ENCODE measurements around the gene TRIM29.

Gene TRIM29

DNA sequence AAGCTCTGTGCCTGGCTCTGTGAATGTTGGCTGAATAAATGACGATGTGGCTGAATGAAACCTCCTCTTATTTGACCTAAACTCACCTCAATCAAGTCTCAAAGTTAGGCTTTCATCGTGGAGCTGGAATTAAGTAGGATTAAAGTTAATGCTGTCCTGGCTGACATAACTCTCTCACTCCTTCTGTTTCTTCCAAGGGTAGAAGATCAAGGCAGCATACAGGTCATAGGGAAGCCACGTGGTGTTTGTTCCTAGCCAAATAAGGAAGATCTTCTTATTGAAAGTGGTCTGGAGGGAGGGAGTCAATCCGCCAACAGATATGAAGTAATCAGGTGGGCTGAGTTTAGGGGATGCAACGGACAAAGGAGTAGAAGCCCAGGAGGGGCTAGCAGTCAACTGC, 59.5 kb downstream of the TRIM29 start:
- no peak for DNase-seq (ENCODE audit: low read depth, low spot score)
- no peak overlapping the region for H3K4me3 ChIP-seq (ENCODE audit: low read length)

DNA sequence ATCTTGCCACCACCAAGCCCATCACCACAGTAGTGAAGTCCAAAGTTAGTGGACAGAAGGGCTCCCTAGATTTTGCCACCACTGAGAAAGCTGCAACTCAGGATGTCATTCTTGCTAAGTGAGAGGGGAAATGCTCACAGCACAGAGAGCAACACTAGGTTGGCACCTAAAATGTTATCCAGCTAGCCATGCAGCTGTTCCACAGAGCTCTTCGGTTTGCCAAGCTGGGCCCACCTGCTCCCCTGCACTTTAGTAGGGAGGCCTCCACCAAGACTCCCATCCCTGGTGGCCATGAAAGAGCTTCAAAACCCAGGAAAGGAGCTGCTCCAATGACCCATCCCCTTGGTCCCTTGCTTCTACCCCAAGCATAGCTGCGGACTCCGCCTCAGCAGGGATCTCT, 63.8 kb downstream of the TRIM29 start:
- H3K4me3 ChIP-seq (ENCODE audit: low read length), result no peak overlapping the region
- DNase-seq (ENCODE audit: low read depth, low spot score), result no peak

DNA sequence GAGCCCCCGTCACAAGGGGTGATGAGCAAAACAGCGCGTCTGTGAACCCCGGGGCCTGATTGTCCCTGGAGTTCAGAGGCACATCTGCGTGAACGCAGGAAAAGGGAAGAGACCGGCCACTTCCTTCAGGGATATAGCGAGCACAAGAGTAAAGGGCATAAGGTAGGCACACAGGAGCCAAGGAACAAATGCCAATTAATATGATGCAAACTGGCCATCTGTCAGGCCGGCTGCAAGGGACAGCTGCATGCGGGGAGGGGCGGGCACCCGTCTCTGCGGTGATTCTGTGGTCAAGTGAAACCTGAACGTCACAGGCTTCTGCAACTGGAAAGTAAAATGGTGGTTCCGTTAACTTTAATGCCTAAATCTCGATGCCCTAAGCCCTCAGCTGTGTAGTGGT, 64.7 kb downstream of the TRIM29 start:
- H3K4me3 ChIP-seq (ENCODE audit: low read length), result no peak overlapping the region
- DNase-seq (ENCODE audit: low read depth, low spot score), result no peak

DNA sequence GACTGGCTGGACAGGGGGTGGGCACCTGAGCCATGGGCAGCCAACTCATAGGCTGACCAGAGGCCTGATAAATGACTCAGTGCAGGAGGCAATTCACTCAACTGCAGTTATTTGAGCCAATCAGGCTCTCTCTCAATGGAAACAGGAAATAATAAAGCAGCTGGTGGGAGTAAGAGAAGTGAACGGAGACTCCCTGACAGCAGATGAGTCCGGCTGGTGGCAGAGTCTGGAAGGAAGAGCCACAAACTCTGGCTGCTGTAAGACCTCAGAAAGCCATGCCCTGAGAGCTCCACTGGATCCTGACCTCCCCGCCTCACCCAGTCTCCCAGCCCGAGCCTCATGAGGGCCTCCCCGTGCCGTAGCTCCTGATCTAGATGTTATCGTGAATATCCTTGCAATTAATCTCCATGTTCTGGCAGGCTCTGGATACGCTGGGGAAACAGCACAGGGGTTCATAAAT, 69.8 kb downstream of the TRIM29 start:
- H3K4me3 ChIP-seq (ENCODE audit: low read length), result no peak overlapping the region
- DNase-seq (ENCODE audit: low read depth, low spot score), result no peak

DNA sequence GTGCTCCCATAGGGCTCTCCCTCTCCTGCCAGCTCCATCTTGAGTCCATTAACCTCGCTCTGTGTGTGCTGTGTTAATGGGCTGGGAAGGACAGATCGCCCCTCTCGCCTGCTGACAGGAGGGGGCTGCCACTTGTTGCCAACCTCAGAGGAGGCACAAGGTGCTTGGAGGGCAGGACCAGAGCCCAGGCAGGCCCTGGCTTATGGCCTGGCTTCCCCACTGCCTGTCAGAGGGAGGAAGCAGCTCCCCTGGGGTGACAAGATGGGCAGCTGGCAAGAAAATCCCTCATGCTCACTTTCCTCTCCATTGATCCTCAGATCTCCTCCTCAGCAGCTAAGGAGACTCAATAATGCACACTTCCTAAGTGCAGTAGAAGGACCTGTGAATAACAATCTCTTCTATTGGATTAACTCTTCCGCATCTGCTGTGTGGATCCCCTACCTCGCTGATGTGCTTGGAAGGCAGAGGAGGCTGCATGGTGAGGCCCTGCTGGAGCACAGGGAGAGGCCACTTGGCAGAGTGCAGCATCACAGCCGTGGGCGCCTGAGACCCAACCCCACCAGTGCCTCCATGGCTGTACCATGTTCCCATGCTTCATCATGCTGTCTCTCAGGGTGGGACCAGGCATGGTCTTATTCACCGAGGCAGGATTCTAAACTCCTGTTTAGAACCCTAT, 70.3 kb downstream of the TRIM29 start:
- no peak for DNase-seq (ENCODE audit: low read depth, low spot score)
- no peak overlapping the region for H3K4me3 ChIP-seq (ENCODE audit: low read length)

DNA sequence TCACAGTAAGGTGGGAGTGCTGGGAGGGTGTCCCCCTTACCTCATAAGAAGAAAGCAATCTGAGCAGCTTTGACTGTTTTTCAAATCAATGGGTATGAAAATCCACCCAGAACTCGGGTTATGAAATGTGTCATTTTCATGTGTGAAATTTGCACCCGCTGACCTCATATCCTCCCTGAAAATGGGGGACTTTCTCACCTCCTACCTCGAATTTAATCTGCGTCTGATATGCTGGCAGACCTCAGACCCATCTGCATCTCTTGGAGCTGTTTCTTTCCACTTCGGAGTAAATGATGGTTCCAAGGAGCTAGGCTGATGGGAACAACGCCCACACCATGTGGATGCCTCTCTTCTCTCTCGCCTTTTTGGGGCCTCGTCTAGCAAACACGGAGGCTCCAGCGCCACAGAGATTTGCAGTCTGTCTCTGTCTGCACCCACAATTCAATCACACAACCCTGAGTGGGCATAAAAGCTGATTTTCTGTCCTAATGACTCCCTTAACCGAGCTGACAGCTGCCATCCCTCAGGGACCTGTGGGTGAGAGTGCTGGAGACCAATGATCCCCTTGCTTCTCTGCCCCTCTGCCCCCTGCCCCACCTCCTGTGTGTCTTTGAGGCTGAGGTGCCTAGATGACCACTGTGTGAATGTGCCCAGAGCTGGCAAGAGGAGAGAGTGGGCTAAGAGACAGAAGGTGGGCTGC, 71.0 kb downstream of the TRIM29 start:
- DNase-seq (ENCODE audit: low read depth, low spot score), result no peak
- no peak overlapping the region for H3K4me3 ChIP-seq (ENCODE audit: low read length)

DNA sequence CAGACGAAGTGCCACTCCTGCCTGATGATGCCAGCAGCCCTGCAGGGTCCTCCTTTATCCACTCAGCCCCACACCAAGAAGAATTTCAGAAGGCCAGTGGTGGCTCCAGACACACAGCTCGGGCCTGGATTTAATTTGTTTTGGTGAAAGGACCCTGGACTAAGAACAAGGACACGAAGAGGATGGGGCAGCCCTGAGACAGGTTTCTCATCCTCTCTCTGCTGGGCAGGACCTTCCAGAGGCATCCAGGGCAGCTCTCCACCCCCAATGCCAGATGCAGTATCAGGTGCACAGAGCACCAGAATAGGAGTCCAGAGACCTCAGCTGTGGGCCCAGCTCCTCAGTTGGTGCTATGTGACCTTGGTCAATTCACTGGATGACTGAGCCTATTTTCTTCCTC, 72.0 kb downstream of the TRIM29 start:
- no peak for DNase-seq (ENCODE audit: low read depth, low spot score)
- H3K4me3 ChIP-seq (ENCODE audit: low read length), result no peak overlapping the region

DNA sequence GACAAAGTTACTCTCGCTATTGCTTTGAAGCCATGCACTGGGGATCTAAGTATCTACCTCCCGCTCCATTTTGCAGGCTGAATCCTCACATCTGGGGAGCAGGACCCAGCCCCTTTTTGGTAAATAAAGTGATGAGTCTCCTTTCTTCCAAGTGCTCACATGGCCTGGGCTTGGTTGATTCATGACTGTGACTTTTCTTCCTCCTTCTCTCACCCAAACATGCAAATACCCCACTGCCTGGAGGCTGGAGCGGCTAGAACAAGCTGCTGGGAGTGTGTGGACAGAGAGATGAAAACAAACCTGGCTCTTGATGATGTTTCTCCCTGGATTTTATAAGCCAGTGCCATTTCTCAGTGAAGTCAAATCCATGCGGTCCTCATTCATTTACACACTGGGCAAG, 72.7 kb downstream of the TRIM29 start:
- no peak overlapping the region for H3K4me3 ChIP-seq (ENCODE audit: low read length)
- DNase-seq (ENCODE audit: low read depth, low spot score), result no peak

DNA sequence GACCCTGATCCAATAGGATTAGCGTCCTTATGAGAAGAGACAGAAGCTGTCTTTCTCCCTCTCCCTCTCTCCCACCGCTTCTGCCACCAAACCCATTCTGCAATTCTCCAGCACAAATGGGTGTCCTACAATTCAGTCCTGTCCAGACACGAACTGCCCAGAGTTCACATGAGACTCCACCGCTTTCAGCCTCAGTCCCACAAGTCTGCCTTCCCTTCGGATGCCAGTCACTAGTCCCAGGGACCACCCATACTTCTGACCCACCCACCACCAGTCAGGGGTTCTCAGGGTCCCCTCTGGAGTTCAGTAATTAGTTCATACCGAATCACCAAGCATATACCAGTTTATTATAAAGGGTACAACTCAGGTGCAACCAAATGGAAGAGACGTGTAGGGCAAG, 73.6 kb downstream of the TRIM29 start:
- DNase-seq (ENCODE audit: low read depth, low spot score), result no peak
- no peak overlapping the region for H3K4me3 ChIP-seq (ENCODE audit: low read length)

DNA sequence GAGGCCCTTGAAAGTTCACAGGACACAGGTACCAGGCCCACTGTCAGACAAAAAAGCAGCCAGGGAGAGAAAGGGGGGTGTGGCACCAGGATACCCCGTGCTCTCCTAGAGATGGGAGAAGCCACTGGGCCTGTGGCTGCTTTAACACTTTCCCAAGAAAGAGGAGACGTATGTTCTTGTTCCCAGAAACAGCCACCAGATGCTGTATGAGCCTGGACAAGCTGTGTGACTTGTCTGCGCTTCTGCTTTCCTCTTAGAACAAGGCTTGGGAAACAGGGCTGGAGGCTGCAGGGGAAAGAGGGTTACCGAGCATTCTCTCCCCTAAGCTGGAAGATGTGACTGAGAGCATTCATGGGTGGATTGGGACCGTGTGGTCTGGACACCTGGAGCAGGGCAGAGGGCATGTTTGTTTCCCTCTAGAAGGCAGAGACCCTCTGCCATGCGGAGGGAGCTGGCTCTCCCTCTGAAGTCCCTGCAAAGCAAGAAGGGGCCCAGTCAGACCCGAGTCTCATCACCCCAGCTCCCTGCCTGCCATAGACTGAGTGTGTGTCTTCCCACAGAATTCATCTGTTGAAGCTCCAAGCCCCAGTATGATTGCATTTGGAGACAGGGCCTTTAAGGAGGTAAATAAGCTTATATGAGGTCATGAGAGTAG, 74.1 kb downstream of the TRIM29 start:
- DNase-seq (ENCODE audit: low read depth, low spot score), result no peak
- no peak overlapping the region for H3K4me3 ChIP-seq (ENCODE audit: low read length)

DNA sequence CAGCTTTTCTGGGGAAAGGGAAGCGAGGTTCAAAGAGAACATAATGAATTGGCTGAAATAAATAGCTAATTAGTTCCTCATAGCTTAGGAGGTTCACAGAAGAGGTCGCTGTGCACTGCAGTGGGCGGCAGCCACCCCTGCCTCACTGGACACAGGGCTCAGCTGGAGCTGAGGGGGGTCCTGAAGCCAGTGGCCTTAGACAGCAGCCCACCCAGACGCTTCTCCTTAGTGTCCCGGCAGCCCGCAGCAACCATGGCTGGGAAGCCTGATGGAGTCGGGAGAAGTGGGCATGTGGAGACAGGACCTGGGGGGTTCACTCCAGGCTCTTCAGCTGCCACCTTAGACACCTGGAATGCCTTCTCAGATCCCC, 75.4 kb downstream of the TRIM29 start:
- H3K4me3 ChIP-seq (ENCODE audit: low read length), result no peak overlapping the region
- DNase-seq (ENCODE audit: low read depth, low spot score), result no peak

DNA sequence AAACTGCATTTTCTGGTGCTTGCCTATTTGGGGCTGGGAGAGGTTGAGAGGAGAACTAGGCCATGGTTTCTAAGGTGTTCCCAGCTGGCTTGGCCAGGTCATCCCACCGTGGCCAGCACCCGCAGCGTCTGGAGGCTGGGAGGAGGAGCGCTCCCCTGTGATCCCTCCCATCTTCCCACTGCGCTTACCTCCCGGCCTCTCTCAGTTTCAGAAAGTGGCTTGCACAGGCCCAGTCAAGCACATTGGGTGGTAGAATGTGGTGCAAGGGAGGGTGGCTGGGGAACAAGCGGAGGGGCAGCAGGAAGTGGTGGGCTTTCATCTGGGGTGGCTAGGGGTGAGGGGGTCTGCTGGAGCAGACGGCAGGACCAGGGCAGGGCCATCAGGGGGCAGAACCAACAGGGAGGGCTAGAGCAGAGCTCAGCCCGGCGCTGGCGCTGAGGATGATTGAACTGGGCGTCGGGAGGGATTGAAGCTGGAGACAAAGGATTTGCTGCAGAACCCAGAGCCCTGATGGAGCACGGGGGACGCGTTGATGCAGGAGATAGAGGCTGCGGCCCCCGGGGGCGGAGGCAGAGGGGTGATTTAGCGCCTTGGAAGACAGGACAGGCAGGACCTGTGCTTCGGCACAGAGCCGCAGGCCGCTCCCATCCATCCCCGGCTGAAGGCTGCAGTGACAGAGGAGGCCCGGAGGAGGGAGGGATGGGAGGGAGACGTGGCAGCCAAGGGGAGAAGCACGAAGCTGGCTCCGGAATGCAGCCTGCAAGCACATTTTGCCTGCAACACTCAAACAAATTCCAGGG, 76.0 kb downstream of the TRIM29 start:
- DNase-seq (ENCODE audit: low read depth, low spot score), result no peak
- H3K4me3 ChIP-seq (ENCODE audit: low read length), result no peak overlapping the region

All from Jurkat, Clone E6-1 (cell line).